Tibial artery (tissue), 4 donors: Measurements from ENCODE around the gene TBC1D9.

Experiments used
- DNase-seq, 2 donors: peaks; one replicate each; pipeline ENCODE4 v3.0.0-alpha.2; 2019
- H3K27ac ChIP-seq, 2 donors: fragments of 200-600 bp; sonication (generic) in 1 of 2; 1 replicate in 1 of 2; 2 replicates in 1 of 2; pipeline ENCODE4 v1.5.1; 2018 to 2019; ENCODE audit warnings: mild to moderate bottlenecking in 1 of 2
- H3K27me3 ChIP-seq, 2 donors: fragments of 200-600 bp; sonication (generic) in 1 of 2; one replicate each; pipeline versions ENCODE4 v1.5.1 to v1.6.0; 2016 to 2019
- H3K36me3 ChIP-seq, 3 donors: fragments of 200-600 bp; sonication (generic) in 2 of 3; one replicate each; pipeline ENCODE4 v1.5.1; 2016 to 2019; ENCODE audit warnings: mild to moderate bottlenecking in 2 of 3
- H3K4me1 ChIP-seq, 4 donors: fragments of 200-600 bp; sonication (generic) in 2 of 4; 1 replicate in 3 of 4; 2 replicates in 1 of 4; pipeline ENCODE4 v1.5.1; 2016 to 2019
- H3K4me3 ChIP-seq, 2 donors: fragments of 200-600 bp; sonication (generic) in 1 of 2; 1 replicate in 1 of 2; 2 replicates in 1 of 2; pipeline ENCODE4 v1.5.1; 2018 to 2019; ENCODE audit warnings: mild to moderate bottlenecking in 2 of 2
- H3K9me3 ChIP-seq, 3 donors: fragments of 200-600 bp; sonication (generic) in 1 of 3; one replicate each; pipeline ENCODE4 v1.5.1; 2016 to 2019
- intact Hi-C: fragments of 100-400 bp; cut with DNase I; formaldehyde crosslinking; loops from one replicate; pipeline ENCODE4 v1.15.0; 2023; ENCODE audit warnings: low total_unique reads
- TF ChIP-seq, protein P1 (sequence below), 2 experiments: fragments of 200-600 bp in 1 of 2; fragments of 450-650 bp in 1 of 2; IDR thresholded peaks; one replicate each; pipeline ENCODE4 v1.5.1; 2017 to 2019; ENCODE audit warnings: antibody characterized with exemption in 2 of 2, mild to moderate bottlenecking in 1 of 2, moderate library complexity in 1 of 2

The TBC1D9 gene

DNA sequence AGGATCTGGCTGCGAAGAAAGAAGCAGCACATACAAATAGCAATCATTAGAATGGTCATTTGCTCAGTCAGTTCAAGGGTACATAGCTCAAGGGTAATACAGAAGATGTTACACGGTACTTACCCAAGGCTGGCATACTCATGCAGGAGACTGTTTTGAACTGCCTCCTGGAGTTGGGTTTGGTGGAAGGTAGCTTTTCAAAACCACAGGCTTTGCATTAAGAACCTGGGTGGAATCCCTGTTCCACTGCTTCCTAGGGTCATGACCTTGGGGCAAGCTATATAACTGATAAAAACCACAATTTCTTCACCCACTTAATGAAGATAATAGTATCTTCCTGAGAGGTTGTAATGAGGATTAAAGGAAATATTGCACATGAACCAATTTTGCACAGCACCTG is 36.5 kb downstream of the TBC1D9 start:
- H3K4me3 ChIP-seq, result no peak overlapping the region
- no peaks in the 10 kb centered on the region for H3K9me3 ChIP-seq
- no peaks in the 10 kb centered on the region for H3K36me3 ChIP-seq
- H3K27ac ChIP-seq, result no peak overlapping the region
- DNase-seq, result no peak
- H3K27me3 ChIP-seq, result no peaks in the 10 kb centered on the region
- TF ChIP-seq, protein P1, sequence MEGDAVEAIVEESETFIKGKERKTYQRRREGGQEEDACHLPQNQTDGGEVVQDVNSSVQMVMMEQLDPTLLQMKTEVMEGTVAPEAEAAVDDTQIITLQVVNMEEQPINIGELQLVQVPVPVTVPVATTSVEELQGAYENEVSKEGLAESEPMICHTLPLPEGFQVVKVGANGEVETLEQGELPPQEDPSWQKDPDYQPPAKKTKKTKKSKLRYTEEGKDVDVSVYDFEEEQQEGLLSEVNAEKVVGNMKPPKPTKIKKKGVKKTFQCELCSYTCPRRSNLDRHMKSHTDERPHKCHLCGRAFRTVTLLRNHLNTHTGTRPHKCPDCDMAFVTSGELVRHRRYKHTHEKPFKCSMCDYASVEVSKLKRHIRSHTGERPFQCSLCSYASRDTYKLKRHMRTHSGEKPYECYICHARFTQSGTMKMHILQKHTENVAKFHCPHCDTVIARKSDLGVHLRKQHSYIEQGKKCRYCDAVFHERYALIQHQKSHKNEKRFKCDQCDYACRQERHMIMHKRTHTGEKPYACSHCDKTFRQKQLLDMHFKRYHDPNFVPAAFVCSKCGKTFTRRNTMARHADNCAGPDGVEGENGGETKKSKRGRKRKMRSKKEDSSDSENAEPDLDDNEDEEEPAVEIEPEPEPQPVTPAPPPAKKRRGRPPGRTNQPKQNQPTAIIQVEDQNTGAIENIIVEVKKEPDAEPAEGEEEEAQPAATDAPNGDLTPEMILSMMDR (IDR thresholded peaks at IDR 0.05), result no peak
- peaks cover 0 to 27% (median 9%) of the 10 kb centered on the region in 4 donors for H3K4me1 ChIP-seq
- intact Hi-C loops, result no loop called here

DNA sequence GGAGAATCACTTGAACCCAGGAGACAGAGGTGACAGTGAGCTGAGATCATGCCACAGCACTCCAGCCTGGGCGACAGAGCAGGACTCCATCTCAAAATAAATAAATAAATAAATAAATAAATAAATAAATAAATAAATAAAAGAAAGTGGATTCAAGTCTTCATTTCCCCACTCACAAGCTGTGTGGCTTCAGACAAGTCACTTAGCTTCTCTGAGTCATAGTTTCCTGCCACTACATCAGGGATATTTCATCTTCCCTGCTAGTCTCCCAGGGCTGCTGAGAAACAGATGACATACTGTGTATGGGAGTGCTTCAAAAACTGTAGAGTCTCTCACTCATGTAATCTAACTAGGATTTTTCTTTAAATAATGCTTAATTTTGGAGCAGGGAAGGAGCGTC is 37.2 kb downstream of the TBC1D9 start:
- intact Hi-C loops, result no loop called here
- H3K36me3 ChIP-seq, result no peaks in the 10 kb centered on the region
- TF ChIP-seq, protein P1 (IDR thresholded peaks at IDR 0.05), result no peak

DNA sequence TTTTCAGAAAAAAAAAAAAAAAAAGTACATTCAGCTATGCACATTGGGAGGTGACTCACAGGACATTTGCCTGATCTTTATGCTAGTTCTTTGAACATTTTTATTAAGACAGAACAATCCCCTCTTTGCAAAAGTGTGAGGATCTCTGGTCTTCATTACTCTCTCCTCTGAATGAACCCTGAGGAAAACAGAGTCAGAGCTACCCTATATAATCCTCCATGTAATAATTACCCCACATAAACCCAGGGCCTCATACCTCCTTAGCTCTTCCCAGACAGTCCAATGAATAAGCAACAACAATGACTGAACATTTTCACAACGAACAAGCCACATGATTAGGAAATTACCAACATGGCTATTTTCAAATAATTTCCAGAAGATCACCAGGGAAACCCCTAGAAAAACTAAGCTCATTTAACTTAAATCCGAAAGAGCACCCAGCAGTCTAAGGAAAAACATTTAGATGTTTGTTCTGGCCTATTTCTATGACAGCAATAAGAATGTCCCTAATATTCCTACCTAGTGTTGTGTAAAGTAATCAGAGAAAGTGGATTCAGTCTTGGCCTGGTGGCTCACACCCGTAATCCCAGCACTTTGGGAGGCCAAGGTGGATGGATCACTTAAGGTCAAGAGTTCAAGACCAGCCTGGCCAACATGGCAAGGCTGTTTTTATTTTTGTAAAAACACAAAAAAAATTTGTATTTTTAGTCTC is 37.8 kb downstream of the TBC1D9 start:
- Histone ChIP-seq H3K4me3 (no peak overlapping the region), H3K27ac (no peak overlapping the region), H3K36me3 (no peaks in the 10 kb centered on the region), H3K4me1 (peaks cover 0 to 27% (median 9%) of the 10 kb centered on the region in 4 donors), H3K9me3 (no peaks in the 10 kb centered on the region), H3K27me3 (no peaks in the 10 kb centered on the region)
- no peak for DNase-seq
- TF ChIP-seq, protein P1 (IDR thresholded peaks at IDR 0.05), result no peak
- intact Hi-C loops, result no loop called here

More for the DNA sequence above, 37.2 kb downstream of the TBC1D9 start:
- H3K4me1 ChIP-seq, result peaks cover 0 to 27% (median 9%) of the 10 kb centered on the region in 4 donors
- H3K4me3 ChIP-seq, result no peak overlapping the region
- no peaks in the 10 kb centered on the region for H3K9me3 ChIP-seq
- DNase-seq, result no peak
- H3K27me3 ChIP-seq, result no peaks in the 10 kb centered on the region
- H3K27ac ChIP-seq, result no peak overlapping the region

DNA sequence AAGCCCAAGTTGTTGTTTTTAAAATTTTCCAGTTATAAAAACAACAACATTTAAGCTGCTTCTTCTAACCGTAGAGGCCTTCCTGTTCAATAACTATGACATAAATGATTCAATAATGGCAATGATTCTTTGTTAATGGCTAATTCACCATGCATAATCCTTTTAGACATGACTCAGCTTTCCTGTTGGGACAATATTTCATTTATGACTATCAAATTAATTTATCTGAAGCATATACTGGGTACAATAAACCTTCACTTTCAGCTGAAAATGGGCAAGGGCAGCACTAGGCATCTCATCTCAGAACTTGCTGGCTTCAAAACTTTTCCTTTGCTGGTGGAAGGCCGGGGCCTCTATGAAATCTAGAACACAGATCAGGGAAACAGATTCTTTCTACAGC is 38.9 kb downstream of the TBC1D9 start:
- H3K27ac ChIP-seq, result no peak overlapping the region
- intact Hi-C loops, result no loop called here
- no peaks in the 10 kb centered on the region for H3K9me3 ChIP-seq
- no peak overlapping the region for H3K4me3 ChIP-seq
- TF ChIP-seq, protein P1 (IDR thresholded peaks at IDR 0.05), result no peak
- H3K27me3 ChIP-seq, result no peaks in the 10 kb centered on the region
- H3K36me3 ChIP-seq, result no peaks in the 10 kb centered on the region
- DNase-seq, result no peak
- H3K4me1 ChIP-seq, result peaks cover 0 to 27% (median 9%) of the 10 kb centered on the region in 4 donors

DNA sequence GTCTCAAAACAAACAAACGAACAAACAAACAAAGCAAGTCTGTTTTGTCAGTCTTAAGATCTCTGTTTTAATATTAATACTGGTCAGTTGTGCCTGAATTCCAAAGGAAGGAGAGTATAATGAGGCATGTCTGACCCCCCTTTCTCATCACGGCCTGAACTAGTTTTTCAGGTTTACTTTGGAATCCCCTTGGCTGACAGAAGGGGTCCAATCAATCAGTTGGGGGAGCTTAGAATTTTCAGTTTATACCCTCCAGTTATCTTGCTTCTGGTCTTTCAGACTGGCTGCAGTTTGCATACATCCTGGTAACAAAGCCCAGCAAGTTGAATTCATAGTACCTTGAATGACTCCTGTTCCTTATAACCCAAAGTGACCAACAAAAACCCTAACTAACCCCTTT is 41.1 kb downstream of the TBC1D9 start:
- Histone ChIP-seq H3K36me3 (no peaks in the 10 kb centered on the region), H3K27ac (no peak overlapping the region), H3K4me3 (no peak overlapping the region), H3K9me3 (no peaks in the 10 kb centered on the region), H3K4me1 (peaks cover 0 to 14% (median 9%) of the 10 kb centered on the region in 4 donors), H3K27me3 (no peaks in the 10 kb centered on the region)
- no peak for DNase-seq
- intact Hi-C loops, result no loop called here
- TF ChIP-seq, protein P1 (IDR thresholded peaks at IDR 0.05), result no peak
